VCaP (cell line): Measurements from ENCODE around the gene PCSK2.

Experiments used
- H3K27ac ChIP-seq: fragments of 450-650 bp; 2 replicates; pipeline ENCODE4 v1.5.1; 2017
- TF ChIP-seq, protein P1 (sequence below): fragments of 450-650 bp; conservative IDR thresholded peaks from 2 replicates; pipeline ENCODE4 v1.5.1; 2017; ENCODE audit warnings: mild to moderate bottlenecking, moderate library complexity

PCSK2 gene

DNA sequence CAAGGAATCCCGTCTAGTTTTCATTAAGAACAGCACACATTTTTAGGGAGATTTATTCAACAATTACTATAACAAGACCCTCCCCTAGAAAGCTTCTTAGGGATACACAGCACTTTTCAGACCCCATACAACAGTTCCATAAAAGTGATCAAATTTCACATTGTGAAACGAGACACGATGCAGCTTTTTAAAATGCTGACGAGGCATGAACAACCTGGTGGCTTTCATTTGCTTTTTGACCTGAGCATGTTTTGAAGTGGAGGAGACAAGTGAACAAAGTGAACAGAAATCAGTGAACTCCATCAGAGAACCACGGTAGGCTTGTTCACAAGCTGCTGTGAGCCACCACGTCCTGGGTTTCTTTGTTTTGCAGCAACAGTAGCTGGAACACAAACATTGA lies 112.2 kb downstream of the PCSK2 start:
- no peak overlapping the region for H3K27ac ChIP-seq

DNA sequence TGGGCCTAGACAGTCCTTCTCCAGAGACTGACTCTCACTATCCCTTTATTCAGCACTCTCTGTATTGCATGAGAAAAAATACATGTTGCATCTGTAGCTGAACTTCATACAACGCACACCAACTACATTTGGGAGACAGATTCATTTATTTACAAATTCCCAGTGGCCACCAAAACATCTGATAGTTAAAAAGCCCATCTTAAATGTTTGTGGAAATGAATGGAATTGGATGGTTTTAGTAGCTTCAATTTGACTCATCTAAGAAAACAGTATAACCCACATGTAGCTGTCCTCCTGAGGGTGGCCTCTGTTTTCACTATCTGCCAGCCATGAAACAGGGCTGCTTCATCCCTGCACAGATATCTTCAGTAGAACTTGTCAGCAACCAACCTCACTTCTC lies 116.3 kb downstream of the PCSK2 start:
- no peak overlapping the region for H3K27ac ChIP-seq
- TF ChIP-seq, protein P1, sequence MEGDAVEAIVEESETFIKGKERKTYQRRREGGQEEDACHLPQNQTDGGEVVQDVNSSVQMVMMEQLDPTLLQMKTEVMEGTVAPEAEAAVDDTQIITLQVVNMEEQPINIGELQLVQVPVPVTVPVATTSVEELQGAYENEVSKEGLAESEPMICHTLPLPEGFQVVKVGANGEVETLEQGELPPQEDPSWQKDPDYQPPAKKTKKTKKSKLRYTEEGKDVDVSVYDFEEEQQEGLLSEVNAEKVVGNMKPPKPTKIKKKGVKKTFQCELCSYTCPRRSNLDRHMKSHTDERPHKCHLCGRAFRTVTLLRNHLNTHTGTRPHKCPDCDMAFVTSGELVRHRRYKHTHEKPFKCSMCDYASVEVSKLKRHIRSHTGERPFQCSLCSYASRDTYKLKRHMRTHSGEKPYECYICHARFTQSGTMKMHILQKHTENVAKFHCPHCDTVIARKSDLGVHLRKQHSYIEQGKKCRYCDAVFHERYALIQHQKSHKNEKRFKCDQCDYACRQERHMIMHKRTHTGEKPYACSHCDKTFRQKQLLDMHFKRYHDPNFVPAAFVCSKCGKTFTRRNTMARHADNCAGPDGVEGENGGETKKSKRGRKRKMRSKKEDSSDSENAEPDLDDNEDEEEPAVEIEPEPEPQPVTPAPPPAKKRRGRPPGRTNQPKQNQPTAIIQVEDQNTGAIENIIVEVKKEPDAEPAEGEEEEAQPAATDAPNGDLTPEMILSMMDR: no peak

More for the DNA sequence above, 112.2 kb downstream of the PCSK2 start:
- TF ChIP-seq, protein P1: no peak

DNA sequence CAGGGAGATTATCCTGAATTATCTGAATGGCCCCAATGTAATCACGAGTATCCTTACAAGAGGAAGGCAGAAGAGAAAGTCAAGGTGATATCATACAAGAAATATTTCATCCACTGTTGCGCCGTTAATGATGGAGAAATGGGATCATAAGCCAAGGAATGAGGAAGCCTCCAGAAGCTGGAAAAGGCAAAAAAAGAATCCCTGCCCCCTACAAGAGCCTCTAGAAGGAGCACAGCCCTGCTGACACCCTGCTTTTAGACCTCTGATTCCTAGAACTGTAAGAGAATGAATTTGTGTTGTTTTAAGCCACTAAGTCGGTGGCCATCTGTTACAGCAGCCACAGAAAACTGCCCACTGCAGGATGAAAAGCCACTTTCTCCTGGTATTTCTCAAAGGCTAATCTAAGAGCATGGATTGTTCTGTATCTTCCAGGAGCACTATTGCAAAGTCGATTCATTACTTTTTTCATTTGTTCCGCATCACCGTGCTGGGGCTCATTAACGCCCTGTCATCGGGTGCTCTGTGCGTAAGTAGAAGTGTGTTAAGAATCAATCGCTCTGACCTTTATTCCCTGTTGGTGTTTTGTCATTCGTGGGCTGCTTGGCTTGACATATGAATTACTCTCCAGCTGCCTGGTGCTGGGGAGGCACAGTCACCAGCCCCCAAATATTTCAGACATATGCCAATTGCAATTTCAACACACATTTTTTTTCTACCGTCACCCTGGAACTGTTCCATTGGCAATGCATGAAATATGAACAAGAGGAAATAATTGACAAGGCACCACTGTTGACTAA lies 117.0 kb downstream of the PCSK2 start:
- no peak overlapping the region for H3K27ac ChIP-seq
- TF ChIP-seq, protein P1: no peak

DNA sequence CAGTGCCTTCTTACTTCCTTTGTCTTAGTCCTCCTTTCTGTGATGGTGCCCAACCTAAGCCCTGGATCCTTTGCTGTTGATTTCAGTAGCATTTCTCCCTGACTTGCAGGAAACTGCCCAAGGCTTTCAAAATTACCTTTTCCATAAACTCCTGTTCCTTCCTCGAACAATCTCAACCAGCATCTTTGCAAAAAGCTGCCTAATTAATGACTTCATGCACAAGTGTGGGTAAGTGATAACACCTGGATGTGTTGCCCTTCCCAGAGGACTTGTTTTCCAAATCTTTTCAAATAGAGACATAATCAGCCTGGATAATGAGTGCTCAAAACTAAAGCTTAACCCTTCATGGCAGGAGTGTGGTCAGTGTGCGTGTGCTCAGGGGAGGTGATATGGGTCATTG lies 118.0 kb downstream of the PCSK2 start:
- no peak overlapping the region for H3K27ac ChIP-seq
- TF ChIP-seq, protein P1: no peak

DNA sequence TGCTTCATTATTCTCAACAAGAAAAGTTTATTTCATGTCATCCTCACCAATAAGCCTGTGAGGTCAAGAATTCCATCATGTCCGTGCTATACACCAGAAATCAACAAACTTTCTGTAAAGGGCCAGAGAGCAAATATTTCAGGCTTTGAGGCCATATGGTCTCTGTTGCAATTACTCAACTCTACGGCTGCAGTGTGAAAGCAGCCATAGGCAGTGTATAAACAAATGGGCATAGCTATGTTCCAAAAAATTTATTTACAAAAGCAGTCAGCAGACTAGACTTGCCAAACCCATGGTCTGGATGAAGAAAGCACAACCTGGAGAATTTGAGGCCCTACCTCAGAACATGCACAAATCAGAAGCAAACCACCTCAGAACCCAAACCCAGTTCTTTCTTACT lies 118.5 kb downstream of the PCSK2 start:
- no peak overlapping the region for H3K27ac ChIP-seq
- TF ChIP-seq, protein P1: no peak

DNA sequence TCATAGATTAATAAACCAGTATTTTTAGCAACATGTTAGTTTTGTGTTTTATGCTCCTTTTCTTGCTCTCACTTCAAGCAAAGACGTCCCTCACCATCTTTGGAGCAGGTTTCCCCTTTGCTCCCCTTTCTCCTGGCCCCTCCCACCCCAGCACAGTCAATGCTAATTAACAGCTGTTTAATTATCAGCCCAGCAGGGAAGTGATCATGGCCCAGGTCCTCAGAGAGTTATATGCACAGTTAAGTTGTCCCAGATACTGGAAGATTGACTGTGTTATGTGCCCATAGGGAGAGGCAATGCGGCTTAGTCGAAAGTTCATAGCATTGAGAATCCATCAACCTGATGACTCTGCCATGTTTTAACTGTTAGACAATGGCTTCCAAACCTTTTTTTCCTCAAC lies 123.5 kb downstream of the PCSK2 start:
- TF ChIP-seq, protein P1: no peak
- no peak overlapping the region for H3K27ac ChIP-seq

DNA sequence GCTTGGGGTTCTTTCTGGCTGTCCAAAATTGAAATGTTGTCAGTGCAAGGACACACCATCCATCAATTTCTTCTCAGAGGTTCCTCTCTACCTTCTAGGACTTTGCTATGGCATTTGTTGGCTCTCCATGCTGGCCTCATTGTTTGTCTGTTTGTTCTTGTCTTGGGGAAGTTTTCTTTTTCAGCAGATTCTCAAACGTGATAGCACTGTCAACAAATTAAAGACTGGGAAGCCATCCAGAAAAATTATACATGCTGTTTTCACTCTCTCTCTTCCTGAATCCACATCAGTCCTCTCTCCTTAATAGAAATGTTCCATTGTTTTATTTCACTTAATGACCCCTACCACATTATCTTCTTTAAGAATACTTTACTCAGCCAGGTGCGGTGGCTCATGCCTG lies 130.4 kb downstream of the PCSK2 start:
- H3K27ac ChIP-seq: peak overlapping the region; percentile 57
- TF ChIP-seq, protein P1: no peak
